Fibroblast of skin of abdomen (primary cell): Measurements from ENCODE around the gene TERC.
"Not testable (repeated sequence)": the region's sequence is repeated elsewhere in the genome, so short reads cannot be mapped to it uniquely, and the experiment has no call there.

Experiments used
- DNase-seq: peaks from one replicate; pipeline ENCODE4 v3.0.0-alpha.2; 2013

TERC gene

GRCh38 chr3:169771497-169772304, 6.8 kb upstream of the TERC start:
- peak; percentile 75 for DNase-seq

GRCh38 chr3:169769287-169770181, 4.7 kb upstream of the TERC start, which contains the start of gene ACTRT3:
Gene ACTRT3 (minus strand): TSS chr3:169769561. CDS start chr3:169769520, 41 bp downstream.
- peak; percentile 59 for DNase-seq

DNA sequence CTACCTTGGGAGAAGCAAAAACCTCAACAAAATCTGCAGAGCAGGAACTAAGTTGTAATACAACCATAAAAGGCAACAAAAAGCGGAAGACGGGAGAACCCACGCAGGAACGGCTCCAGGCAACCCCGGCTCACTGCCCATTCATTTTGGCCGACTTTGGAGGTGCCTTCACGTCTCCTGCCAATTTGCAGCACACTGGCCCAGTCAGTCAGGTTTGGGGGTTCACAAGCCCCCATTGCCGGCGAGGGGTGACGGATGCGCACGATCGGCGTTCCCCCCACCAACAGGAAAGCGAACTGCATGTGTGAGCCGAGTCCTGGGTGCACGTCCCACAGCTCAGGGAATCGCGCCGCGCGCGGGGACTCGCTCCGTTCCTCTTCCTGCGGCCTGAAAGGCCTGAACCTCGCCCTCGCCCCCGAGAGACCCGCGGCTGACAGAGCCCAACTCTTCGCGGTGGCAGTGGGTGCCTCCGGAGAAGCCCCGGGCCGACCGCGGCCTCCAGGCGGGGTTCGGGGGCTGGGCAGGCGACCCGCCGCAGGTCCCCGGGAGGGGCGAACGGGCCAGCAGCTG, 463 bp downstream of the TERC start:
- peak; percentile 39 for DNase-seq

- peak; percentile 22 for DNase-seq
Observed at GRCh38 chr3:169760479-169760878, 4.4 kb downstream of the TERC start.

GRCh38 chr3:169759256-169759655, 5.6 kb downstream of the TERC start:
- DNase-seq, result peak; percentile 74

- DNase-seq, result no peak
Observed at GRCh38 chr3:169758359-169758994, 6.4 kb downstream of the TERC start.

DNA sequence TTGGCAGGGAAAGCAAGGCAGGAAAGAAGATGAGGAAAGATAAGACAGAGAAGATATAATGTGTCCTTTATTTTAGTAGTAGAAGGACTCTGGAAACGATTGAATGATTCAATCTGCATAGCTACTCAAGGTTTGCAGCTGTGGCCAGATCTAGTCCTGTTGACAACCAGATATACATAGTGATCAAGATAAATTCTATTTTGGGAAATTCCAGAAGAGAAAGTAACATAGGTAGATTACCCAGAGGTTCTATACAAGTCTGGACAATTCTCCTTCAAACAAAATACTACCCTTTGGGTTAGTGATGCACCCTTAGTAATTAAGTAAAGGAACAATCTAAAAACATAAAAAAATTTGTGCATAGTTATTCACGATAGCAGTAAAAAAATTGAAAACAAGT, 9.4 kb downstream of the TERC start:
- no peak for DNase-seq

DNA sequence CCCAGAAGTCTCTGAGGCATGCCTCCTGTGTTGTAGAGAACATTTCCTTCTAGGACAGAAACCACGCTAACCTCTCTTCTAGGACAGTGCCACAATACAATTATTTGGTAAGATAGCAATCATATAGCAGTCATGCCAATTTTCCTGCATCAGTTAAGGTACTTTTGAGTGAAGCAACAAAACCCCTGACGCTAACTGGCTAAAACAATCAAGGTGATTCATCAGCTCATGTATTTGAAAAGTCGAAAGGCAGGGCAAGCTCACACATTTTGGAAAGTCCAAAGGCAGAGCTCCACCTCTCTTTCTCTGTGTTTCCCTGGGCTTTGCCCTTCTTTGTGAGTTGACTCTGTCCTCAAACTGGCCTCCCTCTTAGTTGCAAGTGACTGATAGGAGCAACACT, 10.1 kb downstream of the TERC start:
- no peak for DNase-seq

DNA sequence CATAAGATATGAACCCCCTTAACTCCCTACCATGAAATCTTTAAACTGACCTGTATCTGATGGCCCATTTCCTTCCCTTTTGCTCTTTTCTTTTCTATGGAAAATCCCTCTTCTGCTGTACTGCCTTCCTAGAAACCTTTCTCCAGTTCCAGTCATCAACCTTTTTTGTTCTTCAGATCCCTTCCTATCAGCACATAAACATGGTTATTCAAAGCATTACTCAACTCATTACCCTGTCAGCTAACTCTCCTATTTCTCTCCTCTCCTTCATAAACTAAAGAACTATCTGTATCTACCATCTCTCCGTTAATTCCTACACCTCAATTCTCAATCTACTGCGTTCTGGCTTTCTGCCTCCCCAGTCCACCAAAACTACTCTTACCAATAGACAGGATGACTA, 13.0 kb downstream of the TERC start:
- no peak for DNase-seq

DNA sequence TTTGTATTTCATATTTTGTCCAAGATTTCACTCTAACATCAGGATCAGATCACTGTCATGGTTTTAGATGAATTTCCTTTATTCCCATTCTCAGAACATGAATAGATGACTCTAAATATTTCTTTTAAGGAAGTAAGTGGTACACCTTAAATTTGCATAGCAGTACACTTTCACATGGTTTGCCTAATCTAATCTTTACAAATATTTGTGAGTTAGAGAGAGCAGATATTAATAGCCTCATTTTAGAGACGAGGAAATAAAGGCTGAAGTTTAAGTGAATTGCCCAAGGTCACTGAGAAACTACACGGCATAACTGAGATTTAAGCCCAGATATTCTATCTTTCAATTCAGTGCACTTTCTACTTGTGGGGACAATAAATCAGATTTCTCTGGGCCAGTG, 14.2 kb downstream of the TERC start:
- DNase-seq, result no peak

GRCh38 chr3:169748670-169749069, 16.2 kb downstream of the TERC start:
- DNase-seq, result no peak

DNA sequence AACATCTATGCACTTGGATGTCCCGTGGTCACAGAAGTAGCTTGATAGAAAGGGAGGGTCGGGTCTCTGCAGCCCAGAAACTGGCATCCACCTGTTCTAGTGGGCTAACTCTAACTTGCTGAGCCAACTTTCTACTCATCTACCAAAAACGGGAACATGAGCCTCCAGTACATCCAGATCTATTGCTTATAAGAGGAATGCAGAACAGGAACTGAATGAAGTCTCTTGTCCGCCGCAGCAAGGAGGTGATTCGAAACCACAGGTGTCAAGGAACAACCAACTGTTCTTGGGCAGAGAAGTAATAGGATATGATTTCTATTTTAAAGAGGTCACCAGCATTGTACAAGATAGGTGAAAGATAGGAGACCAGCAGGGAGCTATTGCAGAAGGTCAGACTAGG, 17.9 kb downstream of the TERC start:
- DNase-seq, result no peak

DNA sequence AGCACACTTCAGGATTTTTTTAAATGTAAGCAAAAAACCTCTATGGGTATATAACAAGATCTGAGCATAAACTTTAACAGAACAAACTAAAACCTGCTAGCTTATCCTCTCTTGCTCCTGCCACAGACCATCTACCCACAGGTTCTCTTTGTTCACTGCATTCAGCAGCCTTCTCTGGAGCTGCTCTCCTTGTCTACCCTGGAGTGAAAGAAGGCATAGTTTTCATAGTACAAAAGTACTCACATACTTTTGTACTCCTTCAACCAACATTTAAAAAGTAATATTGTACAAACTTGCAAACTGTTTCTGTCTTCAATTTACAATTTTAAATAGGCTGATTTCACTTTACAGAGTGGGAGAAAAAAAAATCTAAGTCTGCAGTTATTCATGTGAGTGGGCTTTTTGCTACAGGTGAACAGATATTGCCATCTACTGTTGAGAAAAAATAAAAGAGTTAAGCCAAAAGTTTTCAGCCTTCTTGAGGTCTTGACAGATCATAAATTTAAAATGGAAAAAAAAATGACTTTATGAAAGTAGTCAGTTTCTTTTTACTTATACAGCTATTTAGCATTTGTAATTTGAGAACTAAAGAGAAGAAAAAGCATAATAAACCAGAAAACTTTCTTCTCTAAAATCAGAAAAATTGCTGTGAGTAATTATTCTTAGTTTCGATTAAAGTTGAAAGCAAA, 20.4 kb downstream of the TERC start:
- DNase-seq, result no peak

- no peak for DNase-seq
Observed at GRCh38 chr3:169739067-169739466, 25.8 kb downstream of the TERC start.

- DNase-seq, result not testable (repeated sequence)
Observed at GRCh38 chr3:169731857-169732256, 33.0 kb downstream of the TERC start.

DNA sequence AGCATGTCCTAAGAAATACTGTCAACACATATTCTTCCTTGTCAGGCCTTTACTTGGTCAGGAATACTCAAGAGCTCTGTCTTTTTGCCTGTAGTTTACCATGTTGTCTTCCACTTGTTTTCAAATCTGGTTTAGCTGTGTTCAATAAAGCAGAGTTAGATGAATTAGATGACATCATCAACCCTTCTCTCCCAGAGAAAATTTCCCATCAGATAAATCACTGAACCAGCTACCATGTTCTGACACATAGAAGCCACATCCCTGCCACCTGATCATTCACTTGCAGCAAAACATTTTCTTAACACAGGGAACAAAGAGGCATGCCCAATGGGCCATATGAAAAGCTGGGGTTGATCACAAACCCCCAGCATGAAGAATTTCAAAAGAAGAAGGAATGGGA, 42.1 kb downstream of the TERC start:
- DNase-seq, result no peak

DNA sequence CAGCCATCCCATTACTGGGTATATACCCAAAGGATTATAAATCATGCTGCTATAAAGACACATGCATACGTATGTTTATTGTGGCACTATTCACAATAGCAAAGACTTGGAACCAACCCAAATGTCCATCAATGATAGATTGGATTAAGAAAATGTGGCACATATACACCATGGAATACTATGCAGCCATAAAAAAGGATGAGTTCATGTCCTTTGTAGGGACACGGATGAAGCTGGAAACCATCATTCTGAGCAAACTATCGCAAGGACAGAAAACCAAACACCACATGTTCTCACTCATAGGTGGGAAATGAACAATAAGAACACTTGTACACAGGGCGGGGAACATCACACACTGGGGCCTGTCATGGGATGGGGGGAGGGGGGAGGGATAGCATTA, 46.4 kb downstream of the TERC start:
- not testable (repeated sequence) for DNase-seq
